Adrenal gland (tissue), 5 donors: Measurements from ENCODE around the gene TBXA2R.

Experiments
- CTCF ChIP-seq, 6 experiments: fragments of 450-650 bp in 4 of 6; fragments of 200-600 bp in 2 of 6; sonication (generic) in 1 of 6; IDR thresholded peaks; 1 replicate in 5 of 6; 2 replicates in 1 of 6; pipeline versions ENCODE4 v1.5.1 to v1.8.0; 2016 to 2021; ENCODE audit warnings: antibody characterized with exemption in 6 of 6, mild to moderate bottlenecking in 2 of 6, moderate library complexity in 1 of 6
- POLR2A ChIP-seq, 2 donors: fragments of 450-650 bp; IDR thresholded peaks; one replicate each; pipeline ENCODE4 v1.6.1; 2017; ENCODE audit warnings: antibody characterized with exemption in 2 of 2, mild to moderate bottlenecking in 2 of 2, moderate library complexity in 1 of 2
- donor health status: DM: no; HTN: no; CAD: no.

- TF ChIP-seq POLR2A (IDR thresholded peaks at IDR 0.05) = no peak
- TF ChIP-seq CTCF (IDR thresholded peaks at IDR 0.05) = no peak
These were observed 3.4 kb upstream of the TBXA2R start for GRCh38 chr19:3609779-3610719.
